ENCODE results near the gene STBD1. TPM values are rescaled to one million over a fixed set of nuclear protein-coding genes. Genes with fewer than 3 reads are reported as not detected.

Gene STBD1
- total RNA-seq = 1 to 10 TPM; 3.6 to 3.9 TPM

GRCh38 chr4:76305971-76306881, at the start of gene STBD1:
Gene STBD1 (plus strand): TSS chr4:76306733. CDS start chr4:76306770, 37 bp downstream.
- H3K4me1 Mint-ChIP-seq (ENCODE audit: low read depth in 2 of 2) = peaks cover 28 to 33% of the 10 kb centered on the region in 2 donors
- DNase-seq (ENCODE audit: low spot score) = peak; percentile 78
- peak; percentile 62 to 83 for ATAC-seq
- H3K9me3 Mint-ChIP-seq = no peaks in the 10 kb centered on the region
- peak within 1 kb of the TSS; percentile 89 for H3K4me3 Mint-ChIP-seq
- peak within 1 kb of the TSS; percentile 47 to 65 for H3K27ac Mint-ChIP-seq
- H3K27me3 Mint-ChIP-seq = peaks cover 0 to 2% of the 10 kb centered on the region in 2 donors
- peaks cover under 1% of the 10 kb centered on the region for H3K36me3 Mint-ChIP-seq

- H3K27me3 Mint-ChIP-seq = peaks cover 51 to 61% of the 10 kb centered on the region in 2 donors
- no peaks in the 10 kb centered on the region for H3K36me3 Mint-ChIP-seq
- no peak overlapping the region for H3K27ac Mint-ChIP-seq
- H3K9me3 Mint-ChIP-seq = no peaks in the 10 kb centered on the region
- no peak for ATAC-seq
- H3K4me3 Mint-ChIP-seq = no peak overlapping the region
- no peaks in the 10 kb centered on the region for H3K4me1 Mint-ChIP-seq (ENCODE audit: low read depth in 2 of 2)
- no peak for DNase-seq (ENCODE audit: low spot score)
Observed at GRCh38 chr4:76256968-76257367, 49.6 kb upstream of the STBD1 start.

DNA sequence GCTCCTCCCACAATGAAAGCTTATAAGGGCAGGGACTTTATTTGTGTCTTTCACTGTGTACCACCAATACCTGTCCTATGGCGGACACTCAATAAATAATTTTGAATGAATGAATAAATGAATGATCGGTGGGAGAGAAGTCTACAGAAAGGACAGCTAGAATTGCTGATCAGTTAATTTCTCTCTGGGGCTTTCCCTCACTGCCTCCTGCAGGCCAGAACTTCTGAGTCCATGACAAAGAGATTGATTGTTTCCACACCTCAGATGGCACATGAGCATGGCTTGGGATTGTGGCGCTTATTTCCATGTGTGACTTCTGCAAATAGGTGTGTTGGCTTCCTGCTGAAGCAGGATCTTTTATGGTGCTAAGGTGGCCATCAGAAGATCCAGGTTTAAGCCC, 48.7 kb upstream of the STBD1 start:
- Mint-ChIP-seq H3K36me3 (no peaks in the 10 kb centered on the region), H3K9me3 (no peaks in the 10 kb centered on the region), H3K27me3 (peaks cover 45 to 55% of the 10 kb centered on the region in 2 donors), H3K4me1 (ENCODE audit: low read depth in 2 of 2) (no peaks in the 10 kb centered on the region), H3K4me3 (no peak overlapping the region), H3K27ac (no peak overlapping the region)
- no peak for ATAC-seq
- no peak for DNase-seq (ENCODE audit: low spot score)

- H3K27ac Mint-ChIP-seq = no peak overlapping the region
- no peak overlapping the region for H3K4me3 Mint-ChIP-seq
- H3K36me3 Mint-ChIP-seq = no peaks in the 10 kb centered on the region
- DNase-seq (ENCODE audit: low spot score) (no peak), ATAC-seq (no peak)
- peaks cover 25 to 29% of the 10 kb centered on the region in 2 donors for H3K27me3 Mint-ChIP-seq
- no peaks in the 10 kb centered on the region for H3K9me3 Mint-ChIP-seq
- no peaks in the 10 kb centered on the region for H3K4me1 Mint-ChIP-seq (ENCODE audit: low read depth in 2 of 2)
Observed at GRCh38 chr4:76260571-76260970, 46.0 kb upstream of the STBD1 start.

DNA sequence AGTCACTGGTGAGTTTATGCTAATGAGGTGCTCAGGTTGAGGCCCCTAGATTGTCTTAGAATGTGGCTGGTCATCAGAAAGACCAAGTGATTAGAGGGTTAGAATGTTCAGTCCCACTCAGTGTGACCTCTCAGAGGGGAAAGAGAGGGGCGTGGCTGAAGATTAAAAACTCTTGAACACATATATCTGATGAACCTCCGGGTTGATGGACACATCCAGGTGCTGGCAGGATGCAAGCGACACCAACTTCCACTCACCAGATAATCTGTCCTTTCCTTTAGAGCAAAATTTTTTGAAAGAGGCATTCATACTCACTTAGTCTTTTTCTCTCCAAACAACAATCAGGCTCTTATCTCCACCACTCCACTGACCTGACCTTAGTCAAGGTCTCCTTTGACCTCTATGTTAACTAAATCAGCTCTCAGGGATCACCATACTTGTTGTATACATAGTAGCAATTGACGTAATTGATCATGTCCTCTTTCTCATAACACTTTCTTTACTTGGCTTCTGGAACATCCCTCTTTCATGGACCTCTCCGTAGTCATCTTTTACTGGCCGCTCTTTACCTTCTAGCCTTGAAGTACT, 40.8 kb upstream of the STBD1 start:
- DNase-seq (ENCODE audit: low spot score) = no peak
- Mint-ChIP-seq H3K36me3 (no peaks in the 10 kb centered on the region), H3K4me1 (ENCODE audit: low read depth in 2 of 2) (no peaks in the 10 kb centered on the region), H3K27ac (no peak overlapping the region), H3K4me3 (no peak overlapping the region), H3K9me3 (no peaks in the 10 kb centered on the region), H3K27me3 (peaks cover 8 to 17% of the 10 kb centered on the region in 2 donors)
- no peak for ATAC-seq

- Mint-ChIP-seq H3K4me3 (no peak overlapping the region), H3K27me3 (peaks cover 14 to 18% of the 10 kb centered on the region in 2 donors), H3K4me1 (ENCODE audit: low read depth in 2 of 2) (no peaks in the 10 kb centered on the region), H3K36me3 (no peaks in the 10 kb centered on the region), H3K27ac (no peak overlapping the region), H3K9me3 (no peaks in the 10 kb centered on the region)
- DNase-seq (ENCODE audit: low spot score) (no peak), ATAC-seq (no peak)
Observed at GRCh38 chr4:76266627-76267026, 39.9 kb upstream of the STBD1 start.

GRCh38 chr4:76267811-76268210, 38.7 kb upstream of the STBD1 start:
- Mint-ChIP-seq H3K27ac (no peak overlapping the region), H3K9me3 (no peaks in the 10 kb centered on the region), H3K4me1 (ENCODE audit: low read depth in 2 of 2) (no peaks in the 10 kb centered on the region), H3K36me3 (no peaks in the 10 kb centered on the region), H3K4me3 (no peak overlapping the region), H3K27me3 (peaks cover 11 to 14% of the 10 kb centered on the region in 2 donors)
- ATAC-seq = no peak
- no peak for DNase-seq (ENCODE audit: low spot score)

DNA sequence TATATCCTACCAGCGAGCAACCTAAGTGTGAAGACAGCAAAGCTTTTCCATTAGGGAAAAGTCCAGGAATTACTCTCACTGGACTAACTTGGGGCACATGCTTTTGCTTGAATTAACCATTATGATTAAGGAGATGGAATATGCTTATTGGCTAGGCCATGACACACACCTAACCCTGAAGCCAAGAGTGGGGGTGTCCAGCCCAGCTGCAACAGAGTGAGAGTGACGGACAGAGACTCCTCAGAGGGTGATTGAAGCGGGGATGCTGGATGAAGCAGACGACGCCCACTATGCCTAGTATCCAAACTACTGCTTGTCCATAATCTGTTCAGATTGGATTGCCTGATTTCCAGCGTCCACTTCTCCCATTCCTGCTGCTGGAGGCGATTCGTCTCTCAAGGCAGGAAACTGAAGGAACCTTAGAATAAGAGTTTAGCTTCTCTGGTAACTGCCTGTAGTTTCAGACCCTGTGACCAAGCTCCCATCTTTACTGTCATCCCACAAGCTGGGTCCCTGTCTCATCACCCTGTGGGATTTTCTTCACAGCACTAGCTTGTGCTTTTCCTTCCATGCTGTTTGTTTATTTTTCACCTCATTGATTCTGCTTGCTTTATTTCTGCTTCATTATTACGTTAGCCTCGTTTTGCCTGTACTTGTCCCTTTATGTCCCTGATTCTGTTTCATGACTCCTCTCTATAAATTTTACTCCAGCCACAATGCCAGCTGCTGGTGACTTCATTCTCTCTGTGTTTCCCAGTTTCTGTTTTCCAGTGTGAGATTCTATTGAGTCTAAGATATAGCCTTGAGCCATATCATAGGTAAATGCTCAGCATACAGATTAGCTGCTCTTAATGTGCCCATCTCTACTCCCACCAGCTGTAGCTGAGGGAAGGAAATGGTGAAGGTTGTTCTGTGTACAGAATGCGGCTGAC, 36.0 kb upstream of the STBD1 start:
- no peak overlapping the region for H3K4me3 Mint-ChIP-seq

GRCh38 chr4:76271248-76271647, 35.3 kb upstream of the STBD1 start:
- no peaks in the 10 kb centered on the region for H3K36me3 Mint-ChIP-seq
- no peak for ATAC-seq
- peaks cover 36 to 46% of the 10 kb centered on the region in 2 donors for H3K27me3 Mint-ChIP-seq
- peaks cover 5 to 7% of the 10 kb centered on the region in 2 donors for H3K4me1 Mint-ChIP-seq (ENCODE audit: low read depth in 2 of 2)
- H3K9me3 Mint-ChIP-seq = no peaks in the 10 kb centered on the region
- no peak overlapping the region for H3K4me3 Mint-ChIP-seq
- DNase-seq (ENCODE audit: low spot score) = no peak
- H3K27ac Mint-ChIP-seq = no peak overlapping the region

More for the DNA sequence above, 36.0 kb upstream of the STBD1 start:
- no peaks in the 10 kb centered on the region for H3K4me1 Mint-ChIP-seq (ENCODE audit: low read depth in 2 of 2)
- no peak for DNase-seq (ENCODE audit: low spot score)
- ATAC-seq = no peak
- H3K27me3 Mint-ChIP-seq = peaks cover 30 to 38% of the 10 kb centered on the region in 2 donors
- H3K27ac Mint-ChIP-seq = no peak overlapping the region
- H3K36me3 Mint-ChIP-seq = no peaks in the 10 kb centered on the region
- no peaks in the 10 kb centered on the region for H3K9me3 Mint-ChIP-seq

DNA sequence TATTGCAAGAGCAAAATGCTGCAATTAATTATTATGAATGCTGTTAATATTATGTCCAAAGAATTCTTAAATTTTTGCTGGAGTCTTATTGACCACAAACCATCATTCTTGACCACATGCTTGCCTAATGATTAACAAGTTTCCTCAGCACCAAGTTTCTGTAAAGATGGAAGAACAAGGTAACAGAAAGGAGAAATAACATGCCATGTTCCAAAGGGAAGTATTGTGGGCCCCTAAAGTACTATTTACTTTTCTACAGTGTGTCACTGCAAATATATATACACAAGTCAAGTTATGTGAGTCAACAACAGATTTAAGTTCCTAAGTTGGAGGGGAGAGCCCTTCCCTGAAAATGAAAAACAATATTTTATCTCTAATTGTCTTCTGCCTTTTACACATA, 34.5 kb upstream of the STBD1 start:
- Mint-ChIP-seq H3K27ac (no peak overlapping the region), H3K4me1 (ENCODE audit: low read depth in 2 of 2) (peaks cover 12 to 16% of the 10 kb centered on the region in 2 donors), H3K9me3 (no peaks in the 10 kb centered on the region), H3K27me3 (peaks cover 41 to 48% of the 10 kb centered on the region in 2 donors), H3K4me3 (no peak overlapping the region), H3K36me3 (no peaks in the 10 kb centered on the region)
- no peak for DNase-seq (ENCODE audit: low spot score)
- ATAC-seq = no peak

GRCh38 chr4:76272582-76272981, 34.0 kb upstream of the STBD1 start:
- ATAC-seq (no peak), DNase-seq (ENCODE audit: low spot score) (no peak)
- Mint-ChIP-seq H3K4me3 (no peak overlapping the region), H3K36me3 (no peaks in the 10 kb centered on the region), H3K4me1 (ENCODE audit: low read depth in 2 of 2) (peaks cover 13 to 18% of the 10 kb centered on the region in 2 donors), H3K27ac (no peak overlapping the region), H3K27me3 (peaks cover 41 to 48% of the 10 kb centered on the region in 2 donors), H3K9me3 (no peaks in the 10 kb centered on the region)

- no peaks in the 10 kb centered on the region for H3K36me3 Mint-ChIP-seq
- ATAC-seq (no peak), DNase-seq (ENCODE audit: low spot score) (no peak)
- H3K27ac Mint-ChIP-seq = no peak overlapping the region
- no peak overlapping the region for H3K4me3 Mint-ChIP-seq
- H3K9me3 Mint-ChIP-seq = no peaks in the 10 kb centered on the region
- peaks cover 44 to 48% of the 10 kb centered on the region in 2 donors for H3K27me3 Mint-ChIP-seq
- H3K4me1 Mint-ChIP-seq (ENCODE audit: low read depth in 2 of 2) = peaks cover 13 to 18% of the 10 kb centered on the region in 2 donors
Observed at GRCh38 chr4:76272999-76273398, 33.5 kb upstream of the STBD1 start.

GRCh38 chr4:76275486-76276124, 30.9 kb upstream of the STBD1 start:
- ATAC-seq = no peak
- H3K27me3 Mint-ChIP-seq = peaks cover 45 to 56% of the 10 kb centered on the region in 2 donors
- H3K9me3 Mint-ChIP-seq = no peaks in the 10 kb centered on the region

More at GRCh38 chr4:76275486-76276124, 30.9 kb upstream of the STBD1 start:
- peak overlapping the region; percentile 57 for H3K4me3 Mint-ChIP-seq
- peaks cover 13 to 18% of the 10 kb centered on the region in 2 donors for H3K4me1 Mint-ChIP-seq (ENCODE audit: low read depth in 2 of 2)
- H3K36me3 Mint-ChIP-seq = no peaks in the 10 kb centered on the region
- no peak for DNase-seq (ENCODE audit: low spot score)
- H3K27ac Mint-ChIP-seq = peak overlapping the region in 1 of 2 donors; percentile 4

All from natural killer cell treated with Interleukin-12 subunit alpha and Interleukin-12 subunit beta and Interleukin-15 and Interleukin-18, amount 100 ng/mL, for 72 hours (primary cell).